ENCODE results near the gene MGA.

DNA sequence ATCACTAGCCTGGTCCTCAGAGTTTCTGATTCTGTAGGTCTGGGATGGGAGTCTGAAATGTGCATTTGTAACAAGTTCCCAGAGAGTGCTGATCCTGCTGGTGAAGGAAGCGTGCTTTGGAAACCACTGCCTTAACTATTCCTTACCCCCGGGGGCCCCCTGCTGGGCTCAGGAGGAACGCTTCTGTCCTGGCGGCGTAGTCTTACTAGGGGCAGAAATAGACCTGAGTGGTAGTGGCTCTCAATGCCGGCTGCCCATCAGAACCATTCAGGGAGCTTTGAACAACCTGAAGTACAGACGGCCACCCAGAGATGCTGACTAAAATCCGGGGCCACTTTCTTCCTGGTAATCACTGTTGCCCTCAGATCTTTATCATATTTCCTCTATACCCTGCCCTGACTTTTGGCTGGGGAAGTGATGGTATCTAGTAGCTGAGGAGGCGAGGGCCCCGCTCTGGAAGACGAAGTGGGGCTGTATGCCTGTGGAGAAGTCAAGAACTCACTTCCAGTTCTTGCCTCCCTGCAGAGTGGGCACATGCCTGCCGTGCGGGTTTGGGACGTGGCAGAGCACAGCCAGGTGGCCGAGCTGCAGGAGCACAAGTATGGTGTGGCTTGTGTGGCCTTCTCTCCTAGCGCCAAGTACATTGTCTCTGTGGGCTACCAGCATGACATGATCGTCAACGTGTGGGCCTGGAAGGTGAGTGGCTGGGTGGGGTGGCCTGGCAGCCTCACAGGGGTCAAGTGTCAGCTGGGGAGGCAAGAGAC, 151.4 kb downstream of the MGA start:
- TF ChIP-seq, protein P1, sequence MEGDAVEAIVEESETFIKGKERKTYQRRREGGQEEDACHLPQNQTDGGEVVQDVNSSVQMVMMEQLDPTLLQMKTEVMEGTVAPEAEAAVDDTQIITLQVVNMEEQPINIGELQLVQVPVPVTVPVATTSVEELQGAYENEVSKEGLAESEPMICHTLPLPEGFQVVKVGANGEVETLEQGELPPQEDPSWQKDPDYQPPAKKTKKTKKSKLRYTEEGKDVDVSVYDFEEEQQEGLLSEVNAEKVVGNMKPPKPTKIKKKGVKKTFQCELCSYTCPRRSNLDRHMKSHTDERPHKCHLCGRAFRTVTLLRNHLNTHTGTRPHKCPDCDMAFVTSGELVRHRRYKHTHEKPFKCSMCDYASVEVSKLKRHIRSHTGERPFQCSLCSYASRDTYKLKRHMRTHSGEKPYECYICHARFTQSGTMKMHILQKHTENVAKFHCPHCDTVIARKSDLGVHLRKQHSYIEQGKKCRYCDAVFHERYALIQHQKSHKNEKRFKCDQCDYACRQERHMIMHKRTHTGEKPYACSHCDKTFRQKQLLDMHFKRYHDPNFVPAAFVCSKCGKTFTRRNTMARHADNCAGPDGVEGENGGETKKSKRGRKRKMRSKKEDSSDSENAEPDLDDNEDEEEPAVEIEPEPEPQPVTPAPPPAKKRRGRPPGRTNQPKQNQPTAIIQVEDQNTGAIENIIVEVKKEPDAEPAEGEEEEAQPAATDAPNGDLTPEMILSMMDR (IDR thresholded peaks at IDR 0.05): peak; percentile 31 to 93 (median 87)
- no peak for TF ChIP-seq POLR2A (IDR thresholded peaks at IDR 0.05)
